GM21528 (cell line): ENCODE measurements around the gene RINT1.
A peak's percentile ranks its signal among the peaks of the same experiment; 100 is the strongest.

Experiments
- ATAC-seq: cut with Tn5 transposase; IDR thresholded peaks from one replicate; pipeline ENCODE4 v1.9.1; 2021; ENCODE audit warnings: mild to moderate bottlenecking, moderate library complexity; ENCODE audit not compliant: unreplicated experiment, low FRiP score

The RINT1 gene

DNA sequence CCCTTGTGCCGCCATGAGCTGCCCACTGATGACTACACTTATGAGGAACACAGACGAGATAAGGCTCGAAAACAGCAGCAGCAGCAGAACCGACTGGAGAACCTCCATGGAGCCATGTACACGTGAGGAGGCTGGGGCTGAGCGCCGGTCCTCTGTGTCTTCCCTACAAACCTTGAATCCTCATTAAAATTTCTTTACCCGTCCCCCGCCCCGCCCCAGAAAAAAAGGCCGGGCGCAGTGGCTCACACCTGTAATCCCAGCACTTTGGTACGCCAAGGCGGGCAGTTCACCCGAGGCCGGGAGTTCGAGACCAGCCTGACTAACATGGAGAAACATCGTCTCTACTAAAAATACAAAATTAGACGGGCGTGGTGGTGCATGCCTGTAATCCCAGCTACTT lies 1.5 kb upstream of the RINT1 start:
- no peak for ATAC-seq

DNA sequence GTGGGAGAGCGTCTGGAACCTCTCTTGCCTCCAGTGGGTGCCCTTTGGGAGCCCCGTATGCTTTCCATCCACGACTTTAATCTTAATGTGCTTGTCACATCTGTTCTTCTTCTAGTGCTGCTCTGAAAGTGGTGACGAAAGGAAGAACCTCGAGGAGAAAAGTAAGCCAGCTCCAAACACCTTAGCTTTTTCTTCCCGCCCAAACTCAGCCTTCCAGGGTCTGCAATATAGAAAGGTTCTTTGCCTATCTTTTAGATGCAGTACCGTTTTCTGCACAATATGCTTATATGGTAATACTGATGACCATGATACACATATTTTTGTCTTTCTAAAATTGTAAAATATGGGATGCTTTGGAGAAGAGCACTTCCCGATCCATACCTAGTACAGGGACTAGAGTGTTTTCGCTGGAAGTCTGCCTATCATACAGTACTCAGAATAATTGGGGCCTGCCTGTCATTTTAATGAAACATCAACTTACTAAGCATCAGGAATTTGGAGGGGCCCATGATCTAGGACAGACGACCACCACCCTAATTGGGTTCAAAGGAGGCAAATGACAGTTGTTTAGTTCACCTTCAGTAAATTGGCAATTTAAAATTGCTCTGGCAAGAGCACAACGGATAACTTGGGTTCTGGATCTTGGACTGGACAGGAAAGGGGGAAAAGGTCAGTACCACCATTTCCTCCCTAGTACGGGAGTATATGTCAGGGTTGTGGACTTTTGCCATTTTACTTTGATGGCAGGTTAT lies 884 bp downstream of the RINT1 start:
- ATAC-seq = no peak

DNA sequence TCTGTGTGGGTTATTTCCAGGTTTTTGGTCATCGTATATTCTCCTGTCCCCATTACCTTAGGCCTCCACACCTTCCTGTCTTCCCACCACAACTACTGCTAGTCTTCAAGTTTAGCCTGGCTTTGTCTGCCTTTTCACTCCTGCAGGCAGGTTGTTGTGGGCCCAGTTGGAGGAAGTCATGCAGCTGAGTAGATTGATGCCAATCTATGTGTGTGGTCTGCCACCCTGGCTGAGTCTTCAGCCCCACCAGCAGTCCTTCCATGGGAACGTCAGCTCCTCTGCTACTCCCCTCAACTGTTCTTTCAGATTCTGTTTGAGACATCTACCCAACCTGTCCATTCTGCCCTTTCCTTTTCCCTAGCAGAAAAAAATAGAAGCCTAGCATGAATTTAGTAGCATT lies 6.3 kb downstream of the RINT1 start:
- ATAC-seq = no peak

DNA sequence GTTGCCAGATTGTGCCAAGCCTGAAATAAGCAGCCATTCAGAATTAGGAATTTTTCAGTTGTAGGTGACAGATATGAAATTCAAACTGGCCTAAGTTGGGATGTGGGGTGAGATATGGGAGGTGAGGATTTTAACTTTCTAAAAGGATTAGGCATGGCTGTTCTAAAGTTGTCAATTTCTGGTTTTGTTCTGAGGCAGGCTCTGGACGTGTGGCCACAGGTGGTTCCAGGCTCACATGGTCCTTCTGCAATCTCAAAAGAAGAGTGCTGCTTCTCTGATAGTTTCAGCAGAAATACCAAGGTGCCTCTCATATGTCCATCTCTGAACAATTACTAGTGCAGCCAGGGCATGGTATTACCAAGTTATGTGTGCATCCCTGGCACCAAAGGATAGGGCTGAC lies 27.9 kb downstream of the RINT1 start:
- no peak for ATAC-seq

DNA sequence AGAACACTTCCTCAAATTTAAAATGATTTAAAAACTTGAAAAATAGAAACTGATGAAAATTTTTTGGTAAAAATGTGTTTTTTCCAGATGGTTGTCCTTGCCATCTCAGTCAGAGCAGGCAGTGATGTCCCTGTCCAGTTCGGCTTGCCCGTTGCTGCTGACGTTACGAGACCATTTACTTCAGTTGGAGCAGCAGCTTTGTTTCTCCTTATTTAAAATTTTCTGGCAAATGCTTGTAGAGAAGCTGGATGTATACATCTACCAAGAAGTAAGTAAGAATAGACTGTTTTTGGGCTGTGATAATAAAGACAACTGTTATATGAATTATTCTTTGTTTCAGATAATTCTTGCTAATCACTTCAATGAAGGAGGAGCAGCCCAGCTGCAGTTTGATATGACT lies 33.2 kb downstream of the RINT1 start:
- no peak for ATAC-seq

DNA sequence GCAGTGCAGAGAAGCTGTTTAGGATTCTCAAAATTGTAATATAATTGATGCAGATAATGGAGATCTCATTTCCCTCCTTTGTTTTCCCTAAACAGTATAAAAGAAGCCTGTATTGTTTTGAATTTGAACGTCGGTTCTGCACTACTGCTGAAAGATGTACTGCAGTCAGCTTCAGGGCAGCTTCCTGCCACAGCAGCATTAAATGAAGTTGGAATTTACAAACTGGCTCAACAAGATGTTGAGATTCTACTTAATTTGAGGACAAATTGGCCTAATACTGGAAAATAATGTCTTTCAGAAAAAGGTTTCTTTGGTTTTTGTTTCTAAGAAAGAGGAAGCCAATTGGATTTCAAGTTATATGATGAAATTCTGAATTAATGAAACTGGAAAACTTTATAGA lies 35.0 kb downstream of the RINT1 start:
- ATAC-seq = no peak

DNA sequence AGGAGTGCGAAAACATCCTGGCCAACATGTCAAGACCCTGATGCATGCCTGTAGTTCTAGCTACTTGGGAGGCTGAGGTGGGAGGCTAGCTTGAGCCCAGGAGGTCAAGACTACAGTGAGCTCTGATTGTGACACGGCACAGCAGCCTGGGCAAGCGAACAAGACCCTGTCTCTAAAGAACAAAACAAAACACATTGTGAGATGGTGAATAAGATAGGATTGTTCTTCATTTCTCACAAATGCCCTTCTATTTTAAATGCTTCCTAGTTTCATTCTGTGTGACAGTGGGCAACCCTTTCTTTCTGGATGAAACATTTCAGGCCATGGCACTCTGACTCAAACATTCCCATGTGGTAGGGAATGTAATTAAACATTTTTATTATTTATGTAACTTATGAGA lies 35.8 kb downstream of the RINT1 start:
- no peak for ATAC-seq

DNA sequence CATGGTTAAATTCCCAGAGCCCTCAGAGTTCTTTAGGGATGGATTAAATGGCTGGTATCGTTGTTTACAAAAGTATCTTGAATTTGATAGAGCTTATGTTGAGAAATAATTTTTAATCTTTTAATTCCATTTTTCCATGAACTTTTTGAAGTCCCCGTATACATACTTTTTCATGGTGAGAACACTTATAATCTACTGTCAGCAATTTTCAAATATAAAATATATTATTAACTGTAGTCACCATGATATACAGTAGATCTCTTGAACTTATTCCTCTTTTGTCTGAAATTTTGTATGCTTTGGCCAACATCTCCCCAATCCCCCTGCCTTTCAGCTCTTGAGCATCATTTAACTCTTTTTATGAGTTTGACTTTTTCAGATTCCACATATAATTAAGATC lies 39.9 kb downstream of the RINT1 start:
- ATAC-seq = no peak

DNA sequence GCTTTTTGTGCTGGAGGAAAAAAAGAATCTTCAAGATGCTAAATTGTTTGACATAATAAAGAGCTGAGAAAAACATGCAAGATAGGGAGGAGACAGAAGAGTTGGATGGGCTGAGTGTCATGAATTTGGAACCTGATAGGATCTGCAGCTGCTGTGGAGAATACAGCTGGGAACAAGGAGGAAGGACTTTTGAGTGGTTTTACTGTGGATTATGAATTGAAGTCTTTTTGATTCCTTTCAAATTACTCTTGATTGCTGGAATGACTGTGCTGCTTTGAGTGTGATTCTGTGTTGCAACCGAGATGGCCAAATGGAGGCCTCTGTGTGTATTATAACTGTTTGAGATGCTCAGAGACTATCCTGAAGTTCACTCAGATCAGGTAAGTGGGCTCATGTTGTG lies 45.2 kb downstream of the RINT1 start:
- no peak for ATAC-seq

DNA sequence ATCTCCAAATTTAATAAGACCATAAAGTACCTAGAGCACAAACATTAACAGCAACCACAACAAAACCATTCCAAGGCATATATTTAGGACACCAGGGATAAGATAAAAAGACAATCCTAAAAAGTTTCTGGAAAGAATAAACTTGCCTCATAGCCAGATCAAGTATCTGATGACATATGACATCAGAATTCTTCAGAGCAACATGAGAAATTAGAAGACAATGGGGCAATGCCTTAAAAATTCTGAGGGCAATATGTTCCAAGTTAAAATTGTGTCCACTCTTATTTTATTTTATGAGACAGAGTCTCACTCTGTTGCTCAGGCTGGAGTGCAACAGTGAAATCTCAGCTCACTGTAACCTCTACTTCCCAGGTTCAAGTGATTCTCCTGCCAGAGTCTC lies 46.5 kb downstream of the RINT1 start:
- no peak for ATAC-seq

DNA sequence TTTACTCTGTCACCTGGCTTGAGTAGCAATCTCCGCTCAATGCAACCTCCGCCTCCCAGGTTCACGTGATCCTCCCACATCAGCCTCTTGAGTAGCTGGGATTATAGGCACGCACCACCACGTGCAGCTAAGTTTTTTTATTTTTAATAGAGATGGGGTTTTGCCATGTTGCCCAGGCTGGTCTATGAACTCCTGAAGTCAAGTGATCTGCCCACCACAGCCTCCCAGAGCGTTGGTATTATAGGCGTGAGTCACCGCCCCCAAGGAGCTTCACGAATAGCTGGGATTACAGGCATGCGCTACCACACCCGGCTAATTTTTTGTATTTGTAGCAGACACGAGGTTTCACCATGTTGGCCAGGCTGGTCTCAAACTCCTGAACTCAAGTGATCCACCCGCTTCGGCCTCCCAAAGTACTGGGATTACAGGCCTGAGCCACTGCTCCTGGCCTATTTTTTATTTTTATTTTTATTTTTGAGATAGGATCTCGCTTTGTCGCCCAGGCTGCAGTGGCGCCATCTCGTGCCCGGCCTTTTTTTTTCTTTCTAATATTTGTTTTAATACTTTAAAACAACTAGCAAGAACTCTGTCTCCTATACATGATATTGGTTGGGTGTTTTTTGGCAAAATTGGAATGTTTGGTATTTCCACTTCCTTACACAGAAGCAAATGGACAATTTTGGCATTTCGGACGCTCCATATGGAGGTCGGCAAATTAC lies 48.2 kb downstream of the RINT1 start:
- no peak for ATAC-seq

DNA sequence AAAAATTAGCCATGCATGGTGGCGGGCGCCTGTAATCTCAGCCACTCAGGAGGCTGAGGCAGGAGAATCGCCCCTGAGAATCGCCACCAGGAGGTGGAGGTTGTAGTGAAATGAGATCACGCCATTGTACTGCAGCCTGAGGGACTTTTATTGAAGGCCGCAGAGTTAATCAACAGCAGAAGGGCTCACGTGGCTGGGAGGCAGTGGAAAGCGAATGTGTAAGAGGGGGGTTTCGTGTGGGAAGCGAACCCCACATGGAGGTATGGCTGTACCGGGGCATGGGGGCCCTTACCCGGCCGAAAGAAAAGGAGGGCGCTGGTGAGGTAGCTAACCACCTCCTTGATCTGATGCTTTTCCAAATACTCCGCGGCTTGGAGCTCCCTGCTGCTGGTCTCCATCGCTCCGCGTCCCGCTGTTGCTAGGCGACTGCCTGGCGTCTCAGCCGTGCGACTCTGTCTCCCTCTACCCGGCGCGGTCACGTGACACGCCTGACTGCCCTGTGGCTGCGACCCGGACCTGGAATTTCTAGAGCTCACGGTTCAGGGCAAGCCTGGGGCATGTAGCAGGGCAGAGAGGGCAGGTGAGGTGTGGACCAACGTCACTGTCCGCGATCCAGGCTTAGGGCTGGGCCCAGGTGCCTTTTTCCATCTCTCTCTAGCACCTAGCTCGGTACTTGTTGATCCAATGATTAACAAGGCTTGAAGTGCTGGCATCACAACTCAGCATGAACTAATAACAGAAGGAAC lies 49.2 kb downstream of the RINT1 start, which contains the start of gene EFCAB10:
TSS of gene EFCAB10 (minus strand) at position 428 of the 746 bp plus-strand sequence. CDS start at position 398, 30 bp downstream.
- peak; percentile 66 for ATAC-seq

DNA sequence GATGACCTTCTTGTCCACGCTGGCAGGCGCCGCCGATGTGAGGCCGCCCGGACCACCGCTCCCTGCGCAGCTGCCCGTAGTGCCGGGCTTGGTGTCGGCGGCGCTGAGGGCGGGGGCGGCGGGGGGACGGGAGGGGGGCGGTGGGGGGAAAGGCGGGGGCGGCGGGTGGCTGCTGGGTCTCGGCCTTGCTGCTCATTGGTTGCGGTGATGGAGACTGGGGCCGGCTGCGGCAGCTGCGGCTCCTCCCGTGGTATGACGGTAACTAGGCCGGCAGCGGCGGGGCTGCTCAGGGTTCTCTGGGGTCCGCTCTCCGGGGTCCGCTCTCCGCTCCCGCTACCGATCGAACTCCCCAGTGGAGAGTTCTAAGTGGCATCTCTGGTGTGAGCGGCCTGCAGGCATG lies 51.1 kb downstream of the RINT1 start:
- ATAC-seq = no peak

DNA sequence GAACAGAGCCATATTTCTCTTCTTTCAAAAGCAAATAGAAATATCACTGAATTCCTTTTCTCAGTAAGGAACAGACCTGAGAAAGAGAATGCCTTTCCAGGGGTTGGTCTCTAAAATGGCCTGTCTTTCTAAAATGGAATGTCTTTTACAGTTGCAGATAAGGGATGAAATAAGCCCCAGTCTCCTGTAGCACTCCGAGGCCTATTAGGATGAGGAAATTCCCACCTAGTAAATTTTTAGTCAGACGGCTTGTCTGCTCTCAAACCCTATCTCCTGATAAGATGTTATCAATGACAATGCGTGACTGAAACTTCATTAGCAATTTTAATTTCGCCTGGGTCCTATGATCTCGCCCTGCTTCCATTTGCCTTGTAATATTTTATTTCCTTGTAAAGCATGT lies 52.2 kb downstream of the RINT1 start:
- no peak for ATAC-seq

DNA sequence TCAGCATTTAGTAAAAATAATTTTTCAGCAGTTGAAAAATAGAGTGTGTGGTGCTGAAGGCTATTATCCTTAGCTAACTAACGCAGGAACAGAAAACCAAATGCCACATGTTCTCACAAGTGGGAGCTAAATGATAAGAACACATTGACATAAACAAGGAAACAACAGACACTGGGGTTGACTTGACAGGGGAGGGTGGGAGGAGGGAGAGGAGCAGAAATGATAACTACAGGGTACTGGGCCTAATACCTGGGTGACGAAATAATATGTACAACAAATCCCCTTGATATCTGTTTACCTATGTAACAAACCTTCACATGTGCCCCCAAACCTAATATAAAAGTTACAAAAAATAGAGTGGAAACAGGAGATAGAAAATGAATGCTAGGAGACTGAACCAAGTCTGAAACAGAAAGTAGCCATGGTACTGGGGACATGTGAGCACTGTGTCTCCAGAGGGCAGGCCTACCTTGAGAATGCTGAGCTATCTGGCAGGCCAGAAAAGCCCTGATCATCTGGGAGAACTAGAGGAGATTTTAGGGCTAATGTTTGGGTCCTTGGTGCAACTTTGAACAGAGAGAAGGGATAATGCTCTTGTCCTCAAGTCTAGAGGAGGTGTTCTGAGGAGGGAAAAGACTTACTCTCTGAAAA lies 54.0 kb downstream of the RINT1 start:
- ATAC-seq = no peak

DNA sequence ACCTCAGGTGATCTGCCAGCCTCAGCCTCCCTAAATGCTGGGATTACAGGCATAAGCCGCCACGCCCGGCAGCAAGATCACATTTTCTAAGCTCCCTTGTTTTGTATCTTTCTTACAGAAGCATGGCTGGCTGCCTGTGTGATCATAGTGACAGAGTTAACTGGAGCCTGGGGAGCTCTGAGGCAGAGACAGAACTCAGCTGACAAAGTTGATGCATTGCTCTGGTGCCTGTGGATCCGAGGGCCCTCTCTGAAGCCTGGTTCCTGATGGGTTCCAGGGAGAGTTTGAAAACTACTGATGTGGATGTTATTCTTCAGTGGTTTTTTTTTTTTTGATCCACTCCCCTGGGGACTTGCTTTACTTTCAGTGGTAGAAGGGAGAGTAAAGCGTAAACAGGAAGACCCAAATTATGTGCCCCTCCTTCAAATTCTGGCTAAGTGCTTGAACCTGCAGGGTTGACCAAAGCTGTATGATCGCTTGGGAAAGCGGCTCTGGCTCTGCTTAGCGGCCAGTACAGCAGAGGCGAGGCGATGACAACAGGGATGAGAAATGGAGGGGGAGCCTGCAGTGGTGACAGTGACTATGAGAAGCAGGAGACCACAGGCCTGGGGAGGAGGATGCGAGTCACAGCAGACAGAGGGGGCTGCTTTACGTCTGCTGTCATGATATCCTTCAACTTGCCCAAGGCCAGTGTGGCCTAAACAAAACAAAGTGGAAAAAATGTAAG lies 56.1 kb downstream of the RINT1 start:
- no peak for ATAC-seq

DNA sequence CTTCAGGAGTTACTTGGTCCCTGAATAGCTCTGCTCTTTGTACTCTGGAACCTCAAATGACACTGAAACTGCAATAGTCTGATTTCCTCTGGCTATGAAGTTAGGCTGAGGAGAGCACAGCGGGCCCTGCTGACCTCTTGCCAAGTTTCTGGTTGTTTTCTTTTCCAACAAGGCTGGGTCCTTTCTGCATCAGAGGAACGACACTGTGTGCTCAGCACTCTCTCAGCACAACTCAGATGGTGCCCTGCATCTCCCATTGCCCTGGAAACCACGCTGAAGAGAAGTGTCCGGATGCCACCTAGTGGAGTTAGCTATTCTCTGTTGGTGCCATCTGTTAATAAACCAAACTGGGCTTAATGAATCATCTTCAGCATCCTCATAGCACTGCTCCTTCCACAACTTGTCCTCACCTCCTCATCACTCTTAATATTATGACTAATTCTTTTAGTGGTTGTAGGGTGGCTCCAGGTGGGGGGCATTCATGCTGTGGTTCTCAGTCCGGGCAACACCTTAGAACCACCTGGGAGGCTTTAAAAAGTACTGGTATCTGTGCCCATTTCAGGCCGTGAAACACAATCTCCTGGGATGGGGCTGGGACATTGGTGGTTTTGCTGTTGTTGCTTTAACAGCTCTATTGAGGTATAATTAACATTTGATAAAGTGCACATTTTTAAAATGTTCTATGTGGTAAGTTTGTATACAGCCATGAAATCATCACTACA lies 57.5 kb downstream of the RINT1 start:
- ATAC-seq = peak; percentile 67

DNA sequence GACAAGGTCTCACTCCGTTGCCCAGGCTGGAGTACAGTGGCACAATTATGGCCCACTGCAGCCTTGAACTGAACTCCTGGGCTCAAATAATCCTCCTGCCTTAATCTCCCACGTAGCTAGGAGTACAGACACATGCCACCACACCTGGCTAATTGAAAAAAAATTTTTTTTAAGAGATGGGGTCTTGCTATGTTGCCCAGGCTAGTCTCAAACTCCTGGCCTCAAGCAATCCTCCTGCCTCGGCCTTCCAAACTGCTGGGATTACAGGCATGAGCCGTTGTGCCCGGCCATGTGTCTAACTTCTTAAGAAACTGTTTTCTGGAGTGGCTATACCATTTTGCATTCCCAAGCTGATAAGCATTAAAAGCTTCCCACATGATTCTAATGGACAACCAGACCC lies 58.8 kb downstream of the RINT1 start:
- ATAC-seq = no peak

DNA sequence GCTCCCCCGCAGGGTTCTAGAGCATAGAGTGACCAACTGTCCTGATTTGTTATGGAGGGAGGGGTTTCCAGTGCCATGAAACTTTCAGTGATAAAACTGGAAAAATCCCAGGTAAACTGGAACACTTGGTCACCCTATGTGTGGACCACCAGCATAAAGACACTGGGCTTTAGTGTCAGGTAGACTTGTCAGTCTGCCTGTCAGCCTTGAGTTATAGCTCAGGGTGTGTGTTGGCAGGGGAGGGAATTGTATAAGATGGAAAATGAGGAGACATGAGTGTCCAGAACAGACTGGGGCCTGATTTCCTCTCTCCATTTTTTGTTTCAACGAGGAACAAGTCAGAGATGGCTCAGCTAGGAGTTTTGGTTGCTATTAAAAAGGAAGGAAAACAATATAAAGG lies 59.5 kb downstream of the RINT1 start:
- no peak for ATAC-seq

DNA sequence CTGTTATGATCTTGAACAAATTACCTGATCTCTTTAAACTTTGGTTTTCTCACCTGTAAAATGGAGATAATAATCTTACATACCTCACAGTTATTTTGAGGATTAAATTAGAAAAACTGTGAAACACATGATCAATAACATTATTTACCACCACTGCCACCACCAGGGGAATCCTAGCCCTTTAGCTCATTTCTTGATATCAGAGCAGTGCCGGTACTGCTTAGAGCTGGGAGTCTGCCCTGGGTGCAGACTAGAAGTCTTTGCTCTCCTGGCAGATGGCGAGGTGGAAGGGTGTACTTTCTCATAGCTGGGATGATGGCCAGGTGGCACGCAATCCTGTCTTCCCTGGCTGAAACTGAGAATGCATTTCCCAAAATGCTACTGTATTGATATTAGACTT lies 62.0 kb downstream of the RINT1 start:
- ATAC-seq = no peak
